Esophagus squamous epithelium (tissue), 4 donors: Measurements from ENCODE around the gene HOXC9.

ENCODE experiments used
- CTCF ChIP-seq, 6 experiments: fragments of 450-650 bp in 4 of 6; fragments of 200-600 bp in 2 of 6; sonication (generic) in 2 of 6; IDR thresholded peaks; one replicate each; pipeline ENCODE4 v1.5.1; 2016 to 2019; ENCODE audit warnings: antibody characterized with exemption in 6 of 6, mild to moderate bottlenecking in 4 of 6, moderate library complexity in 4 of 6
- POLR2A ChIP-seq, 4 donors: fragments of 450-650 bp; IDR thresholded peaks; one replicate each; pipeline ENCODE4 v1.6.1; 2017; ENCODE audit warnings: antibody characterized with exemption in 4 of 4, mild to moderate bottlenecking in 4 of 4, moderate library complexity in 3 of 4

- TF ChIP-seq CTCF (IDR thresholded peaks at IDR 0.05) (no peak), POLR2A (IDR thresholded peaks at IDR 0.05) (no peak)
These were observed 11.9 kb downstream of the HOXC9 start for GRCh38 chr12:54011665-54012532.
